HG03439 (cell line): ENCODE results near the gene PRDM16.

Experiments used
- ATAC-seq: cut with Tn5 transposase; IDR thresholded peaks from one replicate; pipeline ENCODE4 v1.9.1; 2021; ENCODE audit warnings: mild to moderate bottlenecking, moderate library complexity; ENCODE audit not compliant: unreplicated experiment

PRDM16 gene

DNA sequence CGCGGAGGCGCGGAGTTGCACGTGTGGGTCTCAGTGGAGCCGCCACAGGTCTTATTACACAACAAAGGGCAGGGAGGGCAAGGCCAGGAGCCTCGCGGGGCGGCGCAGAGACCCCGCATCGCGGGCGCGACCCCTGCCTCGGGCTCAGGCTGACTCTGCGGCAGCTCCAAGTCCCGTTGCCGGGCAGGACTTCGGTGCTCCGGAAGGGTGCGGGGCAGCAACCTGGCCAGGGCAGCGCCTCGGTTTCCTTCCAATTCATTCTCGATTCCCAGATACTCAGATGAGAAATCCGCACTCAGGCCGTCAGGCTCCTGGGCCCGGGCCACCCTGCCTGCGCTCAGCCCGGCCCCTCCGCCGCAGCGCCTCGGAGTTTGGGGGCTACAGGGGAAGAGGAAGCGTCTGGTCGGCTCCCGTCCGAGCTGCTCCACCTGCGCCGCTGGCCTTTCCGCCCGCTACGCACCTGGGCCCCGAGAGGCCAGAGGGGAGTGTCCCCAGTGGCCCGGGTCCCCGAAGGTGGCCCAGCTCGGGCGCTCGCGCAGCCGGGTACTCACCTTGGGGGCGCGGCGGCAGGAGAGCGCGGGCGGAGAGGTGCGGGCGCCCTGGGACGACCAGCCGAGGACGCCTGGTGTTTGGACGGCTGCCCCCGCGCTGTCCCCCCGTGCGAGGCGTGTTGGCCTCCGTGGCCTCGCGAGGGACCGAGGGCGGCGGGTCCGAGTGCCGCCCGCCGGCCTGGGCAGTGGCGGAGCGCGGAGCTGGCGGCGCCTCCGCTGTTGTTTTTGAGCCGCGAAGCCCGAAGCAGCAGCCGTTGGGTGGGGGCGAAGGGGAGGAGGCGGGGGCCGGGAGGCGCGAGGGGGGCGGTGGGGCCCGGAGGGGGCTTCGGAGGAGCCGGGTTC lies 1.1 kb upstream of the PRDM16 start:
- no peak for ATAC-seq

DNA sequence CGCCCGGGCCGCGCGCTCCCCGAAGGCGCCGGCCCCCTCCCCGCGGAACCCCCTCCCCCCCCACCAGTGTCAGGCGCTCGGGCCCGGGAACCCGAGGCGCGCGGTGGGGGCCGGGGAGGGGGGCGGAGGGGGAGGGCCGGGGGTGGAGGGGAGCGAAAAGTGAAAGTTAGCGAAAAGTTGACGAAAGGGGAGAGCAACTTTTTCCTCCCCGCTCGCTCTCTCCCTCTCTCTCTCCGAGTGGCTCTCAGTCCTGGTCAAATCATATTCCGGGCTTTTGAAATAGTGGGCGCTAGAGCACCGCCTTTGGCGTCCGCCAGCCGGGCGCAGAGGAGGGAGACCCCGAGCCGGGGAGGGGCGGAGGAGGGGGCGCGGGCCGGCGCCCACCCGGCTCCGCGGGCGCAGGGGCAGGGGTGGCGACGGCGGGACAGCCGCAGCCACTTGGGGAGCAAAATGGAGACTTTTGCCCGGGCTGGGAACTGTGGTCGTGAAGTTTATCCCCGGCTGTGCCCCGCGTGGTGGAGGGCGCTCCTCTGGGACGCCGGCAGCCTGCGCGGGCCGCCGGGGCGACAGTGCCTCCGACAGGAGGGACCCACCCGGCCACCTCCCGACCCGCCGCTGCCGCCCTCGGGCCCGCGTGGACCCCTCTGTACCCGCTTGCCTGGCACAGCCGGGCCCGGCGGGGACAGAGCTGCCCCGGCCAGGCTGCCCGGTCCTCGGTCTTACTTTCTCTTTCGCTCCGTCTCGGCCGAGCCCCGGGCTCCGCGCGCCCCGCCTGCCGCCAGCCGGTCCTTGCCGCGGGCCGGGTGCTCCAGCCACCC lies 697 bp downstream of the PRDM16 start:
- ATAC-seq, result no peak

DNA sequence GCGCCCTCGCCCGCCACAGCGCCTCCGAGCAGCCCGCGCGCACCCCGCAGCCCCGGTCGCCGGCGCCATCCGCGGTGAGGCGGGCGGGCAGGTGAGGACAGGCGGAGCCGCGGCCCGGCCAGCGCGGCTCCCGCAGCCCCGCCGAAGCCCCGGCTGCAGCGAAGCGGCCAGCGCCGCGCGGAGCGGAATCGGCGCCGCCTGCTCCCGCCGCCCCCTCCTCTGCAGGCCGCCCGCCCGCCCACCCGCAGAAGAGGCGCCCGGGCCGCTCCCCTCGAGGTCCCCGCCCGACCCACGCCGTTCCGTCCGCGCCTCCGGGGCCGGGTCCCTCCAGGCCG lies 1.3 kb downstream of the PRDM16 start:
- no peak for ATAC-seq

DNA sequence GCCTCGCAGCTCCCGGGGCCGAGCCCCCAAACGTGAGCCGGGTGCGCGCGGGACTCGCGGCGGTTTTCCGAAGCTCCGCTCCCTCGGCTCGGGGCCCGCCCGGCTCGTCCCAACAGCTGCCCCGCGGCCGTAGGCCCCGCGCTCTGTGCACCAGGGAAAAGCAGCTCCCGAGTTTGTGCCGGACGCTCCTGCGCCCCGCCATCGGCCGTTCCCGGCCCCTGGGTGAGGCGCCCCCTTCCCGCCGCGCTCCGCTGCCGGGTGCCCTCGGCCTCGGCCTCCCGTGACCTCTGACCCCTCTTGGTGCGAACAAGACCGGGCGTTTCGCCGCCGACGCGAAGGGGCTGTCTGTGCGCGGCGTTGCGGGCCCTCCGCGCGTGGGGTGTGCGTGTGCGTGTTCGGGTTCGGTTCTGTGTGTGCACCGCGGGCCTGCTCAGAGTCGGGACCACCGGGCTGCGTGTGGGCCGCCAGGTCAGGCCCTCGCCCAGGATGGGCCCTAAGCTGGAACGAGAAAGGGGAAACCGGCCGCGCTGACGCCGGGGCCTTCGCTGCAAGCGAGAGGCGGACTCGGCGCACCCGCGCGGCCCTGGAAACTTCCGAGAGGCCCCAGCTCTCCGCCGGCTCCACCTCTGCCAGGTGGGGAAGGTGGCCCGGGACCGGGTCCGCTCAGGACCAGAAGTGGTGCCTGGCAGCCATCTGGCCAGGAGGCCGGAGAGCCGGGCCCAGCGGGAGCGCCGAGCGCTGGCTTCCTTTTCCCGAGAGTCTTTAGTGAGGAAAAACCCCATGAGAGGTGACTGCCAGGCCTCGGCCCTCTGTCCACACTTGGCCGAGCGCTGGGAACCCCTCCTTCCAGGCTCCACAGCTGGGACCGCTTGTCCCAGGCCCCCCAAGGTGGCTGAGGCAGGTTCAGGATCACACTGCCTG lies 1.9 kb downstream of the PRDM16 start:
- ATAC-seq, result no peak

DNA sequence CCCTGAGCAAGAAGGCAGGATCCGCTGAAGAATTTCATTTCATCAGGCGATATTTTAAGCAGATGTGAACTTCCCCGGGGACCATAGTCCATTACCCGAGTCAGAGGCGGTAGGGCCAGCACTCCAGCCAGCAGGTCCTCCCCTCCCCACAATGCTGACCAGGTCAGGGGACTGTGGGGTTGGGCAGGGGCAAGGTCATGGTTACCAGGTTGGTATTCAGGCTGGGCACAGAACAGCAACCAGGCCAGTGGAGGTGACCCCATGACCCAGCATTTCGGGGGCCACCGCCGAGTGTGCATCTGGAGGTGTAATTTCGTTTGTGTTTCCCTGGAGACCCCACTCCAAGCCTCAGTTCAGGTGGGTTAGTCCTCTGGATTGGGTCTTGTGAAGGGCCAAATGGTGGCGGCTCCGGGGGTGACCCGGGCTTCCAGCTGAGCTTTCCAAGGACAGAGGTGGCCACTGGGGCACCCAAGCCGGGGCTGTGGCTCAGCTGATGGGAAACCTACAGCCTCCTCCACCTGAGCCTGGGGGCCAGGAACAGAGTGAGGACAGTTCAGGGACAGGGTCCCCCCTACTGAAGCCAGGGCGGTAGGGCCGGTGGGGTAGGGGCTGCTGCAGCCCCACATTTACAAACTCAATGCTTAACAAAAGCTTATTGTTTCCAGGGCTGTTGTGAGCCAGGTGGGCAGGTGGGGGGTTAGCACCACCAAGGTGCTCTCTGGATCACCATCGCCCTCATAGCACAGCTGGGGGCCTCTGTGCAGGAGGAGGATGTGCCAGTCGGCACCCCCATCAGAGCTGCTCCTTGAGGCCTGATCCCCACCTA lies 2.8 kb downstream of the PRDM16 start:
- no peak for ATAC-seq

DNA sequence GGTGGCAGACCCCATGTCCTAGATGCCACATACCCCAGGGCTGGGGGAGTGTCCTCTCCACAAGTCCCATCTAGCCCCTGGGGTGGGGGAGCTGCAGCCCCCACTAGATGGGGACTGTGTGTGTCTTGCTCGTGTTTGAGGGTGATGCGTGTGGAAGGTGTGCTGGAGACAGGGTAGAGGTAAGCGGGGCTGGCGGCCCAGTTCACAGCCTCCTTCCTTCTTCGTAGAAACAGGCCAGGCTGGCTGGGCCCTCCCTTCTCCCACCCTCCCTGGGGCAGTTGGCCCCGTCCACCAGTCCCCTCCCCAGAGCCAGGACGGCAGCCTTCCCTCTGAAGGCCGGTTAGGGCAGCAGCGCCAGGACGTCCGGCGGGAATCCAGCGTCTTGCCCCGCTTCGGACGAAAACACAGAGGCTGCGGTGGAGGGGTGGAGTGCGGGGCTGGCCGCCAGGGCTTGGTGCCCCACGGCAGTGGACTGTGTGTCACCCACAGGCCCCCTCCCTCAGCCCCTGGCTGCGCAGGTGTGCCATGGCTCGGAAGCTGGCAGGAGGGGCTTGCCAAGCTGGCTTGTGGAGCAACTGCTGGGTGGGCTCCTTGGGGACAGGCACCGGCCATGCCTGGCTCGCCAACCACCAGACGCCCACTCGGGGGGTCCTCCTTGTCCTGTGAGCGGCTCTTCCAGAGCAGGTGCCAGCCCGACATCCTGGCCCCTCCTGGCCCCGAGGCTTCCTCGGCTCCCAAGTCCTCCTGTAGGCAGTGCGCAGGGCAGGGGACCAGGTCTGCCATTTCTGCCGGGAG lies 3.6 kb downstream of the PRDM16 start:
- no peak for ATAC-seq

DNA sequence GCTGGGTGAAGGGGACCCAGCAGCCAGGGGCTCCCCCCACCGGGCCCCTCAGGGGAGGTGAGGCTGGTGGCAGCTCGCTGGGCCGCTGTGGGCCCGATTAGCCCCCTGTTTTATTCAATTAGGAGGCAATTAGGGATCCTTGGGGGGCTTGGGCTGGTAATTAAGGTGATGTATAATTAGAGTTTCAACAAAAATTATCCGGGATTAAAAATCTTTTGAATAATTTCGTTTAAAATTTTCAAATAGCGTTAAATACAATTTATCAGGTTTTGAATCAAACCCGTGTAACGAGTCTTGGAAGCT lies 4.1 kb downstream of the PRDM16 start:
- ATAC-seq, result no peak

DNA sequence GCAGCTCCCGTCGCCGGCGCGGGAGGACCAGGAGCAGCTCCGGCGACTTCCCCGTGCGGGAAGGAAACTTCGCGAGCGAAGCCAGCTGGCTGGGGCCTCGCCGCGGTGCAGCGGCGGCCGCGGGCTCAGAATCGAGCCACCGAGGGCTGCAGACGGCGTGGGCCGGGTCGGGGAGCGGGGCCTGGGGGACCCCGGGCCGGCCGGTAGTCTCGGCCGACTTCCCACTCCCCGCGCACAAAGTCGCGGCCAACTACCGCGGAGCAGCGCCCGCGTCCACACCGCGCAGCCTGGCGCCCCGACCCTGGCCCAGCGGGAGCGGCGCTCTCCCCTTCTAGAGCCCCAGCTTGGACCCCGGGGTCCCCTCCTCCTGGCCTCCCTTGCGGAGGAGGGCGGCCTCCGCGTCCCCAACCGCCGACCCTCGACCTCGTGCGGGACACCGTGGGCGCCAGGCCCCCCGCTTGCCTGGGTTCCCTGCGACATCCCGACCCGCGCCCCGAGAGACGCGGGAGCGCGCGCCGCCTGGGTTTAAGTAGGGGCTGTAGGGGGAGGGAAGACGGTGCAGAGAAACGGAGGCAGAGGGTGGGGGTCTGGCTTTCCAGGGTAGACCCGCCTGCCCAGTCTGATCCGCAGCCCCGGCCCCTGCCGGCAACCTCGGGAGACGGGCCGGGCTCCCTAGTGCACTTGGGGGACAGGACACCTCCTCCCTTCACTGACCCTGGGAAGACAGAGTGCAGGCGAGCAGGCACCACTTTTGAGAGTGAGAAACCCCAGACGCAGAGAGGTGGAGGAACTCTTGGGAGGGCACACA lies 4.7 kb downstream of the PRDM16 start:
- ATAC-seq, result no peak

DNA sequence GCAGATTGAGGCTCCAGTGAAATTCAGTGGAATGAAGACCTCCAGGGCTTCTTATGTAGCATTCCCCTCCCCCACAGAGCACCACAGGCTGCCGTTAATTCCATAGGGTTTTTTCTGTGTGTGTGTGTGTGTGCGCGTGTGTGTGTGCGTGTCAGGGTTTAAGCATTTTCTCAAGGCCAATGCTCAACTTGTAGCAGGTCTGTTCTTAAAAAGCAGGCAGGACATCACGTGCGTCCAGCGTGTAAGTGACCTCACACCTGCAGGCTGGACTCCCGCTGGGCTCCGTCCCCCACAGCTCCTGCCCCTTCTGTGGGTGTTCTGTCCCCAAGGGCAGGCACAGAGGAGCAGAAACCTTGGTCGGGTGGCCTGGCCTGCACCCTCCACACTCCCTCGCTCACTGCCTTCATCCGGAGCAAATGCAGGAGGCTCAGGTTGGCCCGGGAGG lies 5.3 kb downstream of the PRDM16 start:
- ATAC-seq, result no peak

DNA sequence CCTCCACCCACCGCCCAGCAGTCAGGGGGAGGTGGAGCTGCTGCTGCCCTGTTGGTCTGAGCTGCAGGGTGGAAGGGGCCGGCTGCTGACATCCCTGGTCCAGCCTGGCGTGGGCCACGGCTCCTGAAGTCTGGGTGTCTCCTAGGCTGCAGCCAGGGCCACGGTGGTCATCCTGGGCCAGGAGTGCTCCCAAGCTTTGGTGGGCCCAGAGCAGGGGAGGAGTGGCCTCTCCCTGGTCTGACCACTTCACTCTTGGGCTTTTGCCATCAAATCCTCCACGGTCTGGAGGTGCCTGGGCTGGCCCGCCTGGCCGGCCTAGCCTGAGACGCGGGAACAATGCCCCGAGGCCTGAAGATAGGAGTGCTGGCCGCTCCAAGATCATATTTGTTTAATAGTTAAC lies 5.8 kb downstream of the PRDM16 start:
- no peak for ATAC-seq

DNA sequence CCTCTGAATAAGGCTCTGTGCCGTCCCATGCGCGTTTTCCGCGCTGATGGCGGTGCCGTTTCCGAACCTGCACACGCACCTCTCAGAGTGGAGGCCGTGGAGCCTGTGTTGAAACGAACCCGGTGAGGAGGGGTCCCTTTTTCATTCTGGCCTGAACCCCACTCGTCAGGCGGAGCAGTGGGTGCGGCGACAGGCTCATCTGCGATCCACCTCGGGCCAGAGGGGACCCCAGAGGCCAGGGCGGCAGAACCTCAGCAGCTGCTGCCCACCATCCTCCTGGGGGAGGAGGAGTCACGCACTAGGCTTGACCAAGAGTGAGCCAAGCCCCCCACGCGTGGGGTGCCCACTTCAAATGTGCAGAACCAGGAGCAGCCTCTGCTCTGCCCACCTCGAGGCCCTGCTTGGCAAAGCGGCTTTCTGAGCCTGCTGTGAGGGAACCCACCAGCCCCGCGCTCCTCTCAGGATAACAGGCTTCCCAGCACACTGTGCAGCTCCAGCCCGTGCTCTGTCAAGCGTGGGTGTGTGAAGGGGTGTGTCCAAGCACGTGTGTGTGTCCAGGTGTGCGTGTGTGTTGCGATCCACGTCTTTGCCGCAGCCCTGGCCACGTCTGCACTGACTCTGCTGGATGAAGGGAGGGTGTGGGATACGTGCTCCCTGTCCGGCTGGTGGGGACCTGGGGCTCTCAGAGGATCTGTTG lies 6.8 kb downstream of the PRDM16 start:
- no peak for ATAC-seq

DNA sequence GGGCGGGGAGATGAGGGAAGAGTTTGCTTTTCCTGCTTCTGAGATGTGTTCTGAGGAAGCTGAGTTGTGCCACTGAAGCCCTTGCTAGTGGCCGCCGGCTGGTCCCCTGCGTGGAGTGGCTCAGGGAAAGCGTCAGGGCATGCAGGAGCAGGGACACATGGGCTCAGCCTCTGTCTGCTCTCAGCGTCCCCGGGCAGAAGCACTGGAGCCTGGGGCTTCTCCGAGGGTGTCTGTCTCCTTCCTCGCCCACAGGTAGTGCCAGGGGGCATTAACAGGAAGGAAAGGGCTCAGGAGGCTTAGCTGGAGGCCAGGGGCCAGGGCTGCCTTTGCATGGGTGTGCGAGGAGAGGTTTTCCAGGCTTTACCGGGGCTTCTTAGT lies 7.3 kb downstream of the PRDM16 start:
- ATAC-seq, result no peak

DNA sequence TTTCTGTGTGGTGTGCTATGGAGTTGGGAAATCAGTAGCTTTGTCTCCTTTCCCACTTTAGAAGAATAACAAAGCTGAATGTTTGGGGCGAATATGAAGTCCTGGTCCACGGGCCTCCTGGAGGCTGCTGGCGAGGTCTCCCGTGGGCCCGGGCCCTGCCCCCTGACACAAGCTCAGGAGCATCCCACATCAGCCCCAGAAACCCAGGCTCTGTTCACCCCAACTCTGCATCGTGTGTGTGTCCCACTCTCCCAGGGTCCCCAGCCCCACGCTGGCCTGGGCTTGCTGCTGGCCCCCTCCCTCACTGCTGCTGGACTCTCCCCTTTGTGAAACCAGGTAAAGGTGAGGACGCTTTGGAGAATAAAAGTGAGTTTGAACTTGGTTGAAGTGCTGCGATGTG lies 8.1 kb downstream of the PRDM16 start:
- ATAC-seq, result no peak

DNA sequence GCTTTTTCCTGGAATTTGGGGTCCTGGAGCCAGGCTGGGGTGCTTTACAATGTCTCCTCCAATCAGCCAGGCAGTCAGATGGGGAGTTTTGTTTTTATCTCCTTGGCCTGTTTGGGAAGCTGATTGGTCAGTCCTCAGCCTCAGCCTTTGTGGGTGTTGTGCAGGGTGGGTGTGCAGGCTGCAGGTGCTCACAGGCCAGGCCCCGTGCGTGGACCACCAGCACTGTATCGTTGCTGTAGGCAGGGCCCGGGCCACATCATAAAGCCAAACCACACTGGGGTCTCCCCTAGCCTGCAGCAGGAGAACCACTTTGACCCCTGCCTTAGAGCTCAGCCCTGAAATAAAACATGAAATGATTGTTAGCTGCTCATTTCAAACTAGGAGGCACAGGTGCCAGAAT lies 8.6 kb downstream of the PRDM16 start:
- ATAC-seq, result no peak

DNA sequence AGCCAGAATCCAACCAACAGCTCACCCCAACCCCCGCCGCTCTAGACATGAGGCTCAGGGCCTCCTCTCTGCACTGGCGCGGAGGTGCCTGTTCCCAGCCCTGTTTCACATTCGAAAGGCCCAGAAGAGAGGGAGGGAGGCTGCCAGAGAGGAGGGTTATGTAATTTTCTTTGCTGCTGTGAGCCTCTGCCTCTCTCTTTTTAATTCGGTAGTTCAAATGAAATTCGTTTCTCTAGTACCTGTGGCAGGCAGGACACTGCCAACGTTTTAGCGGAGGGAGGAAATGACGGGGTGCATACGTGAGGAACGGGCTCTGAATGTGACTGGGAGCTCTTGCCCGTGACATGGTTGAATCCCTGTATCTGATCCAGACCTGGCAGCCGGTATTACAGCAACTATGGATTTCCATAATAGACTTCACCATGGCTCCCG lies 9.4 kb downstream of the PRDM16 start:
- no peak for ATAC-seq

DNA sequence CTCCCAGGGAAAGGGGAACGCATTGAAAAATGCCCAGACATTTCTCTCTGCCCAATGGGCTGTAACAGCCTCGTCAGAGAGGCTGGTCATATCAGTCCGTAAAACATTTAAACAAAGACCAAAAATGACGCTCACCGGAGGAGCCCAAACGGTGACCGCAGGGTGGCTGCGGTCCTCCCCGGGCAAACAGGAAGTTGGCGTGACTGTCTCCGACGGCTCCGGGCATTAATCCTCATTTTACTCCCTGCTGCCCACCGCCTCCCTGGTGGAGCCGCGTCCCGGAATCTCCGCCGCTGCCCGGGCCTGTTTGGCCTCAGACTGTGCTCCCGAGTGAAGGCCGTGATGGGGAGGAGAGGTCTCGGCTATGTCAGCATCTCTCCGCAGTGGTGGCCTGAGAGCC lies 9.9 kb downstream of the PRDM16 start:
- ATAC-seq, result no peak

DNA sequence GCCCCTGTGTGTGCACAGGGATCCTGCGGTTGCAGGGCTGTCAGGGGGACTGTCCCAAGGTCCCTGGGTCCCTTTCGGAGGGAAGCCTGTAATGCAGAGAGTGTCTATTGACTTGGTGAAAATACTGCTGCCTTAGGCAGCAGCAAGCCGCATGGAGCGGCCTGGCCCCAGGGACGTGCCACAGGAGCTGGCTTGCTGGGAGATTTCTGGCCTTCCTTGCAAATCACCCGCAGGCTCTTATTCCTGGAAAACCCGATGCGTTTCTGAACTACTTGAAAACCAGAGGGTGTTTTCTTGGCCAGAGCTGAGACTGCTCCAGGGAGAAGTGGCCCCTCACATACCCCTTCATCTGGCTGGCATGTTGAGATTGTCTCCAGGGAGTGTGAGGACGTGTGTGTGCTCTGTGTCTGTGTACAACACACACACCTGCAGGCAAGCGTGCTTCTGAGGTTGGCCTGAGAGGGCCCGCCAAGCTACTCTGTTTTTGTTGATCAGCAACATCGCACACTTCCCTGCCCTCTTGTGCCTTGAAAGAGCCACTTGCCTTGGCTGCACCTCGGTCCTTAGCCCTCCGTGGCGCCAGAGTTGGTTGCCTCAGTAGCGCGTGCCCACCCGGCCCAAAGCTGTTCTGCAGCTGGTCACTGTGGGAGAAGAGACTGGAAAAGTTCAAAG lies 10.5 kb downstream of the PRDM16 start:
- ATAC-seq, result no peak
